Fibroblast of villous mesenchyme (primary cell): ENCODE results near the gene COQ6. TPM values are rescaled to one million over a fixed set of nuclear protein-coding genes. Genes with fewer than 3 reads are reported as not detected.
"Not testable (repeated sequence)": the region's sequence is repeated elsewhere in the genome, so short reads cannot be mapped to it uniquely, and the experiment has no call there.

Experiments
- DNase-seq: peaks from one replicate; pipeline ENCODE4 v3.0.0-alpha.2; 2010; ENCODE audit warnings: low read depth
- H3K4me3 ChIP-seq: 2 replicates; pipeline ENCODE4 v1.5.1; 2011; ENCODE audit warnings: low read depth, mild to moderate bottlenecking, low read length
- CTCF ChIP-seq: IDR thresholded peaks from 2 replicates; pipeline ENCODE4 v1.5.1; 2012; ENCODE audit warnings: low read depth, mild to moderate bottlenecking, low read length; ENCODE audit not compliant: insufficient read depth
- total RNA-seq: library from RNA; depleted of rRNA; stranded (reverse); fragments of >200 nt; gene quantifications from 2 replicates; pipeline ENCODE4 v1.2.3, GENCODE V29; 2012

COQ6 gene
- 16.4 and 20.3 TPM in 2 replicates for total RNA-seq

GRCh38 chr14:73949752-73950734 is at the start of gene COQ6, which contains the start of gene FAM161B:
Gene COQ6 (plus strand): TSS chr14:73950302. CDS start chr14:73950333, 31 bp downstream.
Gene FAM161B (minus strand): TSS chr14:73950094. CDS start chr14:73950026, 68 bp downstream.
- peak within 1 kb of the TSS; percentile 89 for H3K4me3 ChIP-seq
- no peak for TF ChIP-seq CTCF
- DNase-seq = peak; percentile 97

GRCh38 chr14:73903028-73903427 is 47.1 kb upstream of the COQ6 start:
- TF ChIP-seq CTCF = no peak
- H3K4me3 ChIP-seq = no peak overlapping the region
- no peak for DNase-seq

- H3K4me3 ChIP-seq = no peak overlapping the region
- TF ChIP-seq CTCF = no peak
- no peak for DNase-seq
Observed at GRCh38 chr14:73909681-73910080, 40.4 kb upstream of the COQ6 start.

- DNase-seq = peak; percentile 49
- TF ChIP-seq CTCF = no peak
- no peak overlapping the region for H3K4me3 ChIP-seq
Observed at GRCh38 chr14:73913256-73913655, 36.8 kb upstream of the COQ6 start.

GRCh38 chr14:73916324-73916723 is 33.8 kb upstream of the COQ6 start:
- TF ChIP-seq CTCF = no peak
- DNase-seq = no peak
- H3K4me3 ChIP-seq = no peak overlapping the region

GRCh38 chr14:73919457-73919856 is 30.6 kb upstream of the COQ6 start:
- H3K4me3 ChIP-seq, DNase-seq: not testable (repeated sequence)

GRCh38 chr14:73924337-73924736 is 25.8 kb upstream of the COQ6 start:
- no peak overlapping the region for H3K4me3 ChIP-seq
- TF ChIP-seq CTCF = no peak
- DNase-seq = peak; percentile 18
